ENCODE results near the gene NKD2.

DNA sequence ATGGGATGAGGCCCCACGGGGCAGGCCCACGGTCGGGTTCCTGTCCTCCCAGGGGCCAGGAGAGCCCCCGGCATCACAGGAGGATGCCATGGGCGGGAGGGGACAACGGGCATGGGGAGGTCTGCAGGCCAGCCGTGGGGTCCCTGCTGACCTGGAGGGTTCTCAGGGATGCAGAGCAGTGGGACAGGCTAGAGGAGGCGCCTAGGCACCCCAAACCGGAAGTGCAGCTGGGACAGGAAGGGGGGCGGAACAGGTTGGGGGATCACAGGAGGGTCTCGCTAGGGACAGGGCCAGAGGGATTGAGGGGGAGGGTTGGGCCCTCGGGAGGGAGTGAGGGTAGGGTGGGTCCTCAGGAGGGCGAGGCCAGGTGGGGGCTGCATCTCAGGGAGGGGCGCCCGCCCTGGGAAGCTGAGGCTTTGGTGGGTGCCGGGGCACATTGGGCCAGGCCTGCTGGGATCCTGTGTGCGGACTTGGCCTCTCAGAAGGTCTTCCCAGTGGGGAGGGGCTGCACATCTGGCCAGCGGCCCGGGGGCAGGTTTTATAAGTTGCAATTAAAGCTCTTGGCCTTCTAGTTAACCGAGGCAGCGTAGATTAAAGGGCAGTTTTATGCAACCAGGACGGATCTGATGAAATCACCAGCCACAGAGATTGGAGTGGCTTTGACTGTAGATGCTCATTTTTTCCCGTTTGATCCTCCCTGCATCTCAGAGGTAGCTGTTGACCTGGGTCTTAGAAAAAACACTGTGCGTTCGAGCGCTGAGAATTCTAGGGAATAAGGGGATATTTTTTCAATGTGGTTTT, 20.1 kb downstream of the NKD2 start:
- TF ChIP-seq TAF1 (IDR thresholded peaks at IDR 0.05; ENCODE audit: borderline replicate concordance, insufficient read depth, low read length) = no peak
- no peak for TF ChIP-seq POLR2AphosphoS5 (IDR thresholded peaks at IDR 0.05; ENCODE audit: low read depth, low read length)
- TF ChIP-seq REST (IDR thresholded peaks at IDR 0.05; ENCODE audit: insufficient read depth in 1 of 2, low read depth in 2 of 2, low read length in 2 of 2) = no peak
- TF ChIP-seq SIN3A (IDR thresholded peaks at IDR 0.05; ENCODE audit: borderline replicate concordance, insufficient read depth, low read length) = no peak

Data from PFSK-1 (cell line).